K562 (cell line): Measurements from ENCODE around the gene RCC1. TPM values are rescaled to one million over a fixed set of nuclear protein-coding genes. Genes with fewer than 3 reads are reported as not detected.

ENCODE experiments used
- BRCA1 ChIP-seq, 2 experiments: fragments of 450-650 bp in 1 of 2; sonication (generic) in 1 of 2; formaldehyde crosslinking in 1 of 2; IDR thresholded peaks; 2 replicates each; pipeline versions ENCODE4 v1.5.0 to v1.6.1; 2017 to 2020; ENCODE audit warnings: mild to moderate bottlenecking in 1 of 2, missing genetic modification reagents in 1 of 2
- CHD7 ChIP-seq: fragments of 200-600 bp; sonication (generic); IDR thresholded peaks from one replicate; pipeline ENCODE4 v1.6.1; 2012; ENCODE audit warnings: mild to moderate bottlenecking, low read depth, low read length, inconsistent platforms
- ETV5 ChIP-seq: sonication (generic); formaldehyde crosslinking; IDR thresholded peaks from 2 replicates; pipeline ENCODE4 v1.4.0; 2020; ENCODE audit warnings: low read depth, mild to moderate bottlenecking, missing genetic modification reagents
- FOXJ3 ChIP-seq: sonication (generic); formaldehyde crosslinking; IDR thresholded peaks from 2 replicates; pipeline ENCODE4 v1.4.0; 2020; ENCODE audit warnings: mild to moderate bottlenecking, missing genetic modification reagents
- HDAC1 ChIP-seq, 2 experiments: fragments of 450-650 bp; IDR thresholded peaks; 2 replicates each; pipeline ENCODE4 v1.6.1; 2016 to 2017; ENCODE audit warnings: inconsistent platforms in 1 of 2, mild to moderate bottlenecking in 1 of 2, moderate library complexity in 1 of 2
- SNRNP70 ChIP-seq: fragments of 200-400 bp; formaldehyde crosslinking; optimal IDR thresholded peaks from 2 replicates; pipeline ENCODE3; 2017; ENCODE audit warnings: low read depth, low read length
- SRF ChIP-seq, 2 experiments: fragments of 250-450, 450-650 bp in 1 of 2; sonication (Bioruptor Pico) in 1 of 2; sonication (generic) in 1 of 2; formaldehyde crosslinking; IDR thresholded peaks; 2 replicates each; pipeline versions ENCODE4 v1.5.0 to v1.5.1; 2020 to 2022; ENCODE audit warnings: mild to moderate bottlenecking in 1 of 2, missing genetic modification reagents in 1 of 2
- TAF7 ChIP-seq: fragments of 450-650 bp; IDR thresholded peaks from 2 replicates; pipeline ENCODE4 v1.6.1; 2016; ENCODE audit warnings: missing genetic modification characterization, missing compliant biosample characterization
- TOE1 ChIP-seq, 2 experiments: fragments of 450-650 bp in 1 of 2; sonication (generic) in 1 of 2; formaldehyde crosslinking in 1 of 2; IDR thresholded peaks; 2 replicates each; pipeline versions ENCODE4 v1.7.1 to v1.8.0; 2016 to 2022; ENCODE audit warnings: borderline replicate concordance in 2 of 2, mild to moderate bottlenecking in 2 of 2, antibody characterized with exemption in 1 of 2, inconsistent platforms in 1 of 2, low read depth in 1 of 2, missing genetic modification reagents in 1 of 2, moderate library complexity in 1 of 2
- XRCC5 ChIP-seq: fragments of 200-400 bp; formaldehyde crosslinking; IDR thresholded peaks from 2 replicates; pipeline ENCODE4 v1.6.1; 2017; ENCODE audit warnings: low read depth, mild to moderate bottlenecking, low read length
- YBX1 ChIP-seq: fragments of 450-650 bp; IDR thresholded peaks from 2 replicates; pipeline ENCODE4 v1.7.1; 2016; ENCODE audit warnings: mild to moderate bottlenecking
- ZBTB7A ChIP-seq: IDR thresholded peaks from 2 replicates; pipeline ENCODE4 v1.6.1; 2011; ENCODE audit warnings: low read depth, mild to moderate bottlenecking, low read length, moderate library complexity, borderline replicate concordance; ENCODE audit not compliant: control insufficient read depth
- ZNF174 ChIP-seq: fragments of 250-450 bp; sonication (Bioruptor Pico); IDR thresholded peaks from 2 replicates; pipeline ENCODE4 v1.4.0; 2020; ENCODE audit warnings: mild to moderate bottlenecking
- ZNF586 ChIP-seq: fragments of 450-650 bp; formaldehyde crosslinking; conservative IDR thresholded peaks from 2 replicates; pipeline ENCODE4 v1.4.0; 2020; ENCODE audit warnings: mild to moderate bottlenecking, moderate library complexity
- ZNF77 ChIP-seq: fragments of 250-450 bp; sonication (Bioruptor Pico); IDR thresholded peaks from 2 replicates; pipeline ENCODE4 v1.5.0; 2020
- ZZZ3 ChIP-seq: fragments of 450-650 bp; IDR thresholded peaks from 2 replicates; pipeline ENCODE4 v1.6.1; 2016; ENCODE audit warnings: antibody characterized with exemption, mild to moderate bottlenecking, moderate library complexity
- polyA plus RNA-seq, 8 experiments: library from polyadenylated mRNA; depleted of rRNA in 4 of 8; stranded (reverse) in 5 of 8; unstranded in 3 of 8; fragments of >200 nt; fragmentation: Nextera tagmentation in 2 of 8; fragmentation: Illumina TruSeq in 1 of 8; extraction: Ambion mirVana in 2 of 8; extraction: Trizol in 1 of 8; gene quantifications; 2 replicates each; pipeline versions ENCODE4 v1.2.1 to v1.2.3, GENCODE V29; 2011 to 2014; ENCODE audit warnings: inconsistent platforms in 1 of 8, missing spikeins in 1 of 8
- total RNA-seq, 7 experiments: library from RNA; depleted of rRNA in 6 of 7; stranded (reverse); fragments of >200 nt in 6 of 7; fragmentation: Illumina TruSeq in 2 of 7; extraction: Trizol in 2 of 7; gene quantifications; 2 replicates each; pipeline versions ENCODE4 v1.2.1 to v1.2.3, GENCODE V29; 2011 to 2021; ENCODE audit warnings: low replicate concordance in 1 of 7

Gene RCC1
- total and polyA plus RNA-seq, 9 of the 15 experiments (the other 6 are each of a cell fraction or from before 2014, with no cell fraction given) = 16.4 to 202 (median 107) TPM

DNA sequence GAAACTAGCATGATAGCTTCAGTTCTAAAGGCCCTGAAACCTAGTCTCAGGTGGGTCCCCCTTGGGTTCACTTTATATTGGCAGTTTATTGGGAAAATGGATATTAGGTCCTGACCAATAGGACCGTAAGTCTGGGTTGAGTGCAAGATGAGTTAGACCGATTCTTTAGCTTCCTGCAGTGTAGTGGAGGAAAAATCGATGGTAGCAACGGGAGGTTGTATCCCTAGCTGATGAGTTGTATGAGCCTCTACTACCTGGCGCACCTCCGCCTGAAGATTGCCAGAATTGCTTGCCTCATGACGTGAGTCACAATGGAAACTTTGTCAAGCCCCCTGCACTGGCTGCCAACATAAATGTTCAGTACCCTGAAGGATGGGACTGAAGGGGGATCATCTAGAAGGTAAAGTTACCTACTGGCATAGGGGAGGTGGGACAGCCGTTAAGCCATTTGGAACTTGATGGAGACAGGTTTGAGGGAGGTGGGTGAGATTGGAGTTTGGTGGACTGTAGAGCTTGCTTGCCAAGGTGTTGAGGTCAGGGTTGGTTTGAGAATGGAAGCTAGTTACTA lies 3.9 kb downstream of the RCC1 start (continued):
- peak; percentile 51 for TF ChIP-seq CHD7
- TF ChIP-seq TAF7 = no peak
- TF ChIP-seq ZNF174 (CRISPR knock-in tag) = peak; percentile 12; the same call in 1 of the 2 replicates
- no peak for TF ChIP-seq FOXJ3 (CRISPR knock-in tag)
- TF ChIP-seq SRF (CRISPR knock-in tag; IDR thresholded peaks at IDR 0.05) = peak in 1 of 2 experiments; percentile 54; a peak in 1 of 4 replicates
- peak; percentile 91 for TF ChIP-seq ZNF586 (CRISPR knock-in tag)
- peak; percentile 56 for TF ChIP-seq XRCC5
- no peak for TF ChIP-seq BRCA1 (IDR thresholded peaks at IDR 0.05)
- 0 out of 2 replicates have a peak, but pooled peaks have one; percentile 86 for TF ChIP-seq BRCA1 (CRISPR knock-in tag; IDR thresholded peaks at IDR 0.05)
- TF ChIP-seq ZNF77 (CRISPR knock-in tag) = peak; percentile 82; the same call in 1 of the 2 replicates
- TF ChIP-seq YBX1 = 0 out of 2 replicates have a peak, but pooled peaks have one; percentile 38
- TF ChIP-seq HDAC1 (IDR thresholded peaks at IDR 0.05) = peak in 1 of 2 experiments; percentile 70; a peak in 2 of 4 replicates
- peak; percentile 32; the same call in 1 of the 2 replicates for TF ChIP-seq TOE1 (IDR thresholded peaks at IDR 0.05; ENCODE audit: borderline replicate concordance)
- TF ChIP-seq TOE1 (CRISPR knock-in tag; IDR thresholded peaks at IDR 0.05; ENCODE audit: borderline replicate concordance, low read depth) = 0 out of 2 replicates have a peak, but pooled peaks have one; percentile 10
- TF ChIP-seq SNRNP70 = peak; percentile 97
- TF ChIP-seq ZBTB7A = no peak
- TF ChIP-seq ETV5 (CRISPR knock-in tag) = no peak
- no peak for TF ChIP-seq ZZZ3
